ENCODE results near the gene GARS1. TPM values are rescaled to one million over a fixed set of nuclear protein-coding genes. Genes with fewer than 3 reads are reported as not detected.
A peak's percentile ranks its signal among the peaks of the same experiment; 100 is the strongest.
"Not testable (repeated sequence)": the region's sequence is repeated elsewhere in the genome, so short reads cannot be mapped to it uniquely, and the experiment has no call there.

GARS1 gene
- total and polyA plus RNA-seq, 2 experiments from 2014 or later = 313 to 471 TPM

DNA sequence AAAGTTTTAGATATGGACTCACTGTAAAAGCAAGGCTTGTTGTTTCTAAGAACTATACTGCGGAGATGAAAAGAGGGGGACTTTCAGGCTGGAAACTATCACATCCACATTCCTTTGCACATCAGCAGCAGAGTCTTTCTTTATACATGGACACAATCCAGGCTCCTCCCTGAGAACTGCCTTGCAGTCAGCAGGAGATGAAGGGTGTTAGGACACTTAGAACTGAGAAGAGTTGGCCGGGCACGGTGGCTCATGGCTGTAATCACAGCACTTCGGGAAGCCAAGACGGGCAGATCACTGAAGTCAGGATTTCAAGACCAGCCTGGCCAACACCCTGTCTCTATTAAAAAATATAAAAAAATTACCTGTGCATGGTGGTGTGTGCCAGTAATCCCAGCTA is 9.7 kb upstream of the GARS1 start:
- Histone ChIP-seq H3K4me3 (no peak overlapping the region), H3K27ac (no peak overlapping the region), H3K36me3 (ENCODE audit: low read depth) (peaks cover 41% of the 10 kb centered on the region), H3K9me2 (ENCODE audit: insufficient read depth) (no peaks in the 10 kb centered on the region), H3K4me1 (ENCODE audit: insufficient read depth) (no peaks in the 10 kb centered on the region), H3K9me3 (ENCODE audit: low read depth) (no peaks in the 10 kb centered on the region), H3K4me2 (ENCODE audit: unreplicated experiment) (no peak overlapping the region), H3F3A (ENCODE audit: insufficient read depth) (no peaks in the 10 kb centered on the region), H3K27me3 (replicated peaks; ENCODE audit: insufficient read depth) (no peaks in the 10 kb centered on the region), H4K20me1 (ENCODE audit: insufficient read depth) (no peaks in the 10 kb centered on the region), H3K79me2 (ENCODE audit: insufficient read depth) (peaks cover 60% of the 10 kb centered on the region), H2AFZ (no peak overlapping the region), H3K9ac (no peak overlapping the region)
- TF ChIP-seq EZH2 (IDR thresholded peaks at IDR 0.05; ENCODE audit: insufficient read depth, poor library complexity, severe bottlenecking) (no peak), EZH2phosphoT487 (IDR thresholded peaks at IDR 0.05; ENCODE audit: insufficient read depth, low read depth) (no peak)
- DNase-seq = no peak
- in situ Hi-C loops (cut with MboI) = no loop called here
- 74 to 77% methylated on average over 5 of the region's 5 CpGs for WGBS, 2 experiments (ENCODE audit: low coverage in 1 of 2, low lambda C conversion rate in 2 of 2, missing lambda C conversion rate in 2 of 2)

DNA sequence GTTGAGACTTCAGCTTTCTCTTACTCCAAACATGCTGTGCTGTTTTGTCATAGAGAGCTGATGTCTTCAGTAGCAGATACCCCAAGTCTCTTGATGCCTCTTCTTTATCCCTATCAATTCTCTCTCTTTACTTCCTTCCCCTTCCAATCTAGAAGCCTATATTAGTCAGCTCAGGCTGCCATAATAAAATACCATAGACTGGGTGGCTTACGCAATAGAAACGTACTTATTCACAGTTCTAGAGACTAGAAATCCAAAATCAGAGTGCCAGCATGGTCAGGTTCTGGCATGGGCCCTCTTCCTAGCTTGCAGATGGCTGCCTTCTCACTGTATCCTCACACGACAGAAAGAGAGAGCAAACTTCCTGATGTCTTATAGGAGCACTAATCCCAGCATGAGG is 9.0 kb upstream of the GARS1 start:
- Histone ChIP-seq H3K79me2 (ENCODE audit: insufficient read depth) (peaks cover 66% of the 10 kb centered on the region), H3K4me1 (ENCODE audit: insufficient read depth) (no peaks in the 10 kb centered on the region), H3K4me3 (no peak overlapping the region), H3K9me2 (ENCODE audit: insufficient read depth) (no peaks in the 10 kb centered on the region), H3K27me3 (replicated peaks; ENCODE audit: insufficient read depth) (no peaks in the 10 kb centered on the region), H3K36me3 (ENCODE audit: low read depth) (peaks cover 36% of the 10 kb centered on the region), H3K27ac (no peak overlapping the region), H3F3A (ENCODE audit: insufficient read depth) (no peaks in the 10 kb centered on the region), H4K20me1 (ENCODE audit: insufficient read depth) (no peaks in the 10 kb centered on the region), H2AFZ (no peak overlapping the region), H3K9ac (no peak overlapping the region), H3K4me2 (ENCODE audit: unreplicated experiment) (no peak overlapping the region), H3K9me3 (ENCODE audit: low read depth) (no peaks in the 10 kb centered on the region)
- 53 to 71% methylated on average over 3 of the region's 3 CpGs for WGBS, 2 experiments (ENCODE audit: low coverage in 1 of 2, low lambda C conversion rate in 2 of 2, missing lambda C conversion rate in 2 of 2)
- no peak for TF ChIP-seq EZH2phosphoT487 (IDR thresholded peaks at IDR 0.05; ENCODE audit: insufficient read depth, low read depth)
- TF ChIP-seq EZH2 (IDR thresholded peaks at IDR 0.05; ENCODE audit: insufficient read depth, poor library complexity, severe bottlenecking) = no peak
- DNase-seq = peak; percentile 24
- in situ Hi-C loops (cut with MboI) = no loop called here

- H3K4me1 ChIP-seq (ENCODE audit: insufficient read depth); H3K9me2 ChIP-seq (ENCODE audit: insufficient read depth); H3K9me3 ChIP-seq (ENCODE audit: low read depth); H2AFZ ChIP-seq; H3K27ac ChIP-seq; H3K4me3 ChIP-seq; H3K9ac ChIP-seq; DNase-seq; H3K4me2 ChIP-seq (ENCODE audit: unreplicated experiment); H3K27me3 ChIP-seq (replicated peaks; ENCODE audit: insufficient read depth); H3F3A ChIP-seq (ENCODE audit: insufficient read depth); in situ Hi-C loops (cut with MboI); H4K20me1 ChIP-seq (ENCODE audit: insufficient read depth): not testable (repeated sequence)
- WGBS, 2 experiments (ENCODE audit: low coverage in 1 of 2, low lambda C conversion rate in 2 of 2, missing lambda C conversion rate in 2 of 2) = 95 to 99% methylated on average over 4 of the region's 4 CpGs
- Histone ChIP-seq H3K79me2 (ENCODE audit: insufficient read depth) (peaks cover 84% of the 10 kb centered on the region), H3K36me3 (ENCODE audit: low read depth) (peaks cover 17% of the 10 kb centered on the region)
Measured at GRCh38 chr7:30587547-30587946, 7.1 kb upstream of the GARS1 start.

DNA sequence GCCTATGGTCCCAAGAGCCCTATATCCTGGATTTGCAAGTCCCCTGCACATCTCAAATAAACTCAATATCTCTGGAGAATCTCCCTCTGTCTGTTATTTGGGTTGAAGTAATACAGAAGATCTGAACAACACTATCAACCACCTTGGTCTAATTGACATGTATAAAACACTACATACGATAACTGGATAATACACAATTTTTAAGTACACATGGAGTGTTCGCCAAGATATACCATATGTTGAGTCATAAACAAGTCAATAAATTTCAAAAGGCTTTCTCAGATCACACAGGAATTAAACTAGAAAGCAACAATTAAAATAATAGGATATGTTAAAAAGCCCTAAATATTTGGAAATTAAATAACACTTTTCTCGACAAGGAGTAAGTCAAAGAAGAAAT is 5.6 kb upstream of the GARS1 start:
- Histone ChIP-seq H2AFZ (no peak overlapping the region), H3K4me3 (no peak overlapping the region), H3K4me1 (ENCODE audit: insufficient read depth) (peaks cover 3% of the 10 kb centered on the region; the same call in 1 of the 2 replicates), H4K20me1 (ENCODE audit: insufficient read depth) (no peaks in the 10 kb centered on the region), H3K79me2 (ENCODE audit: insufficient read depth) (peaks cover 97% of the 10 kb centered on the region), H3K36me3 (ENCODE audit: low read depth) (peaks cover 2% of the 10 kb centered on the region), H3K9me2 (ENCODE audit: insufficient read depth) (no peaks in the 10 kb centered on the region), H3K27ac (no peak overlapping the region), H3K4me2 (ENCODE audit: unreplicated experiment) (no peak overlapping the region), H3K9ac (no peak overlapping the region), H3F3A (ENCODE audit: insufficient read depth) (0 out of 2 replicates have a peak, but pooled peaks cover 1% of the 10 kb centered on the region), H3K9me3 (ENCODE audit: low read depth) (no peaks in the 10 kb centered on the region), H3K27me3 (replicated peaks; ENCODE audit: insufficient read depth) (no peaks in the 10 kb centered on the region)
- TF ChIP-seq EZH2 (IDR thresholded peaks at IDR 0.05; ENCODE audit: insufficient read depth, poor library complexity, severe bottlenecking) = no peak
- no peak for TF ChIP-seq EZH2phosphoT487 (IDR thresholded peaks at IDR 0.05; ENCODE audit: insufficient read depth, low read depth)
- in situ Hi-C loops (cut with MboI) = no loop called here
- 97 to 98% methylated on average over 3 of the region's 3 CpGs for WGBS, 2 experiments (ENCODE audit: low coverage in 1 of 2, low lambda C conversion rate in 2 of 2, missing lambda C conversion rate in 2 of 2)
- no peak for DNase-seq

DNA sequence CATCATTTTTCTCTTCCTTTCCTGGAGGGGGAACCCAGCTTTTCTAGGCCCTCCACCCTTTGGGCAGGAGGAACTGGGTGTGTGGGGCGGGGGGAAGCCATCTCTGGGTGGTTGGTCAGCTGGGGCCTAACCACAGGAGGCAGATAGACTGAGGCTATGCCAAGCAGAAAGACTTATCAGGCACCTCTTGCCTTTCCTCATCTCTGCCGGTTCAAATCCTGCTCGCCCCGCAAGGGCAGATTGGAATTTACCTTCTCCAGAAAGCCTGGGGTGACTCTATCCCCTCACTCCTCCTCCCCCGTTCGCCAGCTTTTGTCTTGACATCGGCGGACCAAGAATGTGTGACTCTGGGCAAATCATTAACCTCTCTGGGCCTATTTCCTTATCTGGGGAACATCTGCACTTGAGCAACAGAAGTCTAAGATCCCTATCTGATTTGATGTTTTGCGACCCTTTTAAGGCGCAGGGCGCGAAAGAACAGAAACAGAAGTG is 584 bp upstream of the GARS1 start:
- in situ Hi-C loops (cut with MboI) = no loop called here
- peak; percentile 63 for DNase-seq
- WGBS, 2 experiments (ENCODE audit: low coverage in 1 of 2, low lambda C conversion rate in 2 of 2, missing lambda C conversion rate in 2 of 2) = 0 to 4% methylated on average over 12 of the region's 12 CpGs

More for the DNA sequence above, 584 bp upstream of the GARS1 start:
- peak overlapping the region; percentile 100 for H3K4me3 ChIP-seq
- H3K4me1 ChIP-seq (ENCODE audit: insufficient read depth) = peaks cover 19% of the 10 kb centered on the region
- H3K79me2 ChIP-seq (ENCODE audit: insufficient read depth) = peaks cover 96% of the 10 kb centered on the region
- no peaks in the 10 kb centered on the region for H4K20me1 ChIP-seq (ENCODE audit: insufficient read depth)
- H3F3A ChIP-seq (ENCODE audit: insufficient read depth) = peaks cover 44% of the 10 kb centered on the region
- H3K9me3 ChIP-seq (ENCODE audit: low read depth) = no peaks in the 10 kb centered on the region
- peaks cover 25% of the 10 kb centered on the region for H3K36me3 ChIP-seq (ENCODE audit: low read depth)
- TF ChIP-seq EZH2 (IDR thresholded peaks at IDR 0.05; ENCODE audit: insufficient read depth, poor library complexity, severe bottlenecking) = no peak
- TF ChIP-seq EZH2phosphoT487 (IDR thresholded peaks at IDR 0.05; ENCODE audit: insufficient read depth, low read depth) = no peak
- peak overlapping the region; percentile 98 for H3K4me2 ChIP-seq (ENCODE audit: unreplicated experiment)
- H2AFZ ChIP-seq = peak overlapping the region; percentile 78
- peak overlapping the region; percentile 100 for H3K9ac ChIP-seq
- peak overlapping the region; percentile 95 for H3K27ac ChIP-seq
- H3K27me3 ChIP-seq (replicated peaks; ENCODE audit: insufficient read depth) = no peaks in the 10 kb centered on the region
- no peaks in the 10 kb centered on the region for H3K9me2 ChIP-seq (ENCODE audit: insufficient read depth)
